Calu3 (cell line): Measurements from ENCODE around the gene C14orf93. TPM values are rescaled to one million over a fixed set of nuclear protein-coding genes. Genes with fewer than 3 reads are reported as not detected.

ENCODE experiments used
- BruUV-seq: library from RNA; stranded (reverse); fragments of 400-500 nt; replicated peaks from 2 replicates; lab custom pipeline; 2021; lab: Mats Ljungman, UMichigan
- CTCF ChIA-PET: fragments of 300-600 bp; sonication (Branson Sonifier 250); formaldehyde crosslinking; loops from one replicate; lab custom pipeline; 2022; ENCODE audit warnings: antibody characterized with exemption; lab: Charles Lee
- DNase-seq: peaks from one replicate; pipeline ENCODE4 v3.0.0; 2022
- H3K27ac Mint-ChIP-seq: one replicate; pipeline ENCODE4 v1.8.0; 2022; ENCODE audit warnings: mixed read lengths; ENCODE audit not compliant: unreplicated experiment
- H3K27me3 Mint-ChIP-seq: one replicate; pipeline ENCODE4 v1.8.0; 2022; ENCODE audit warnings: mixed read lengths; ENCODE audit not compliant: unreplicated experiment
- H3K36me3 Mint-ChIP-seq: one replicate; pipeline ENCODE4 v1.8.0; 2022; ENCODE audit warnings: mild to moderate bottlenecking, moderate library complexity, mixed read lengths; ENCODE audit not compliant: insufficient read depth, unreplicated experiment
- H3K4me1 Mint-ChIP-seq: one replicate; pipeline ENCODE4 v1.8.0; 2022; ENCODE audit warnings: mild to moderate bottlenecking, low read depth, mixed read lengths; ENCODE audit not compliant: unreplicated experiment
- H3K4me3 Mint-ChIP-seq: one replicate; pipeline ENCODE4 v1.8.0; 2022; ENCODE audit warnings: mild to moderate bottlenecking, low read depth, moderate library complexity, mixed read lengths; ENCODE audit not compliant: unreplicated experiment
- H3K9me3 Mint-ChIP-seq: one replicate; pipeline ENCODE4 v1.8.0; 2022; ENCODE audit warnings: low read depth, mixed read lengths; ENCODE audit not compliant: unreplicated experiment
- intact Hi-C: fragments of 100-400 bp; cut with micrococcal nuclease; formaldehyde crosslinking; loops from one replicate; pipeline ENCODE4 v1.10.0; 2022; ENCODE audit not compliant: unreplicated experiment
- total RNA-seq: library from RNA; stranded (reverse); gene quantifications from 2 replicates; pipeline ENCODE4 v1.2.3, GENCODE V29; 2022
- TF ChIP-seq, protein P1 (sequence below): fragments of 200-600 bp; IDR thresholded peaks from one replicate; pipeline ENCODE4 v1.8.0; 2022; ENCODE audit warnings: antibody characterized with exemption; ENCODE audit not compliant: unreplicated experiment

Gene C14orf93
- total RNA-seq, 1 experiment from 2014 or later, result 9.6 TPM

GRCh38 chr14:22981876-22982476 lies 28.0 kb downstream of the C14orf93 start:
- Mint-ChIP-seq H3K27ac (no peak overlapping the region), H3K36me3 (peaks cover 35% of the 10 kb centered on the region), H3K4me3 (no peak overlapping the region), H3K4me1 (peaks cover 33% of the 10 kb centered on the region), H3K27me3 (no peaks in the 10 kb centered on the region), H3K9me3 (no peaks in the 10 kb centered on the region)
- CTCF ChIA-PET, result interaction anchor here (0.8 to 2.6 kb wide), 7 partner anchors 8 to 87 kb away, joined by 3 to 10 read pairs (median 7); partner anchors contain the start of genes CDH24 and PRMT5
- TF ChIP-seq, protein P1, sequence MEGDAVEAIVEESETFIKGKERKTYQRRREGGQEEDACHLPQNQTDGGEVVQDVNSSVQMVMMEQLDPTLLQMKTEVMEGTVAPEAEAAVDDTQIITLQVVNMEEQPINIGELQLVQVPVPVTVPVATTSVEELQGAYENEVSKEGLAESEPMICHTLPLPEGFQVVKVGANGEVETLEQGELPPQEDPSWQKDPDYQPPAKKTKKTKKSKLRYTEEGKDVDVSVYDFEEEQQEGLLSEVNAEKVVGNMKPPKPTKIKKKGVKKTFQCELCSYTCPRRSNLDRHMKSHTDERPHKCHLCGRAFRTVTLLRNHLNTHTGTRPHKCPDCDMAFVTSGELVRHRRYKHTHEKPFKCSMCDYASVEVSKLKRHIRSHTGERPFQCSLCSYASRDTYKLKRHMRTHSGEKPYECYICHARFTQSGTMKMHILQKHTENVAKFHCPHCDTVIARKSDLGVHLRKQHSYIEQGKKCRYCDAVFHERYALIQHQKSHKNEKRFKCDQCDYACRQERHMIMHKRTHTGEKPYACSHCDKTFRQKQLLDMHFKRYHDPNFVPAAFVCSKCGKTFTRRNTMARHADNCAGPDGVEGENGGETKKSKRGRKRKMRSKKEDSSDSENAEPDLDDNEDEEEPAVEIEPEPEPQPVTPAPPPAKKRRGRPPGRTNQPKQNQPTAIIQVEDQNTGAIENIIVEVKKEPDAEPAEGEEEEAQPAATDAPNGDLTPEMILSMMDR, result no peak
- DNase-seq, result no peak
- no TSS peak for BruUV-seq
- intact Hi-C loops, result loop anchor here (2.0 to 5.0 kb wide), 2 partner anchors 51 to 425 kb away; no protein-coding TSS in a partner anchor

GRCh38 chr14:22981090-22981875 lies 28.7 kb downstream of the C14orf93 start:
- BruUV-seq, result no TSS peak
- Mint-ChIP-seq H3K36me3 (peaks cover 40% of the 10 kb centered on the region), H3K4me1 (peaks cover 40% of the 10 kb centered on the region), H3K4me3 (no peak overlapping the region), H3K27me3 (no peaks in the 10 kb centered on the region), H3K27ac (no peak overlapping the region), H3K9me3 (no peaks in the 10 kb centered on the region)
- intact Hi-C loops, result loop anchor here (5.0 kb wide), 1 partner anchor 424 kb away; no protein-coding TSS in a partner anchor
- DNase-seq, result peak; percentile 40
- CTCF ChIA-PET, result interaction anchor here (0.8 to 2.6 kb wide), 5 partner anchors 8 to 81 kb away, joined by 3 to 10 read pairs (median 7); partner anchors contain the start of gene PRMT5
- TF ChIP-seq, protein P1, result no peak

DNA sequence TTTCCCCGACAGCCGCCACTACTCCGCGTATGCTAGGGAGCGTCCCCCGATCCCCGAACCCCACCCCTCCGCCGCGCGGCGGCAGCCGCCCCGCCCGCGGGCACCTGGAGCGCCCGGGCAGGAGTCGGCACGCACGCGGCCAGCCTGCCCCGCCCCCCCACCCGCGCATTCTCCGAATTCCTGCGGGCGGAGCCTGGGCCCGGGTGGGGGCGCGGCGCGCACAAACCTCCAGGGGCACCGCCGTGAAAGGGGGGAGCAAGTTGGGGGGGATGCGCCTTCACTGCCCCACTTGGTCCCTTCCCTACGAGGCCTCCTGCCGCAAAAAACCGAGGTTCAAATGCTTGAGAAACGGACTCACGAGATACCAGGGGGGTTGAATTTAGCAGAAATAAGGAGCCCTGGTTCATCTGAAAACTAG lies 29.3 kb downstream of the C14orf93 start:
- intact Hi-C loops, result loop anchor here (5.0 kb wide), 1 partner anchor 423 kb away; no protein-coding TSS in a partner anchor
- H3K9me3 Mint-ChIP-seq, result no peaks in the 10 kb centered on the region
- H3K27ac Mint-ChIP-seq, result no peak overlapping the region
- no peaks in the 10 kb centered on the region for H3K27me3 Mint-ChIP-seq
- peaks cover 40% of the 10 kb centered on the region for H3K36me3 Mint-ChIP-seq
- H3K4me3 Mint-ChIP-seq, result no peak overlapping the region
- CTCF ChIA-PET, result interaction anchor here (2.3 kb wide), 1 partner anchor 81 kb away, joined by 7 read pairs; no protein-coding TSS in a partner anchor
- BruUV-seq, result no TSS peak
- TF ChIP-seq, protein P1, result no peak
- peak; percentile 64 for DNase-seq
- H3K4me1 Mint-ChIP-seq, result peaks cover 43% of the 10 kb centered on the region

- no peak for DNase-seq
These were observed 30.1 kb downstream of the C14orf93 start for GRCh38 chr14:22979748-22980392.

More at GRCh38 chr14:22979748-22980392, 30.1 kb downstream of the C14orf93 start:
- TF ChIP-seq, protein P1, result no peak
- intact Hi-C loops, result loop anchor here (5.0 kb wide), 1 partner anchor 423 kb away; no protein-coding TSS in a partner anchor
- H3K4me1 Mint-ChIP-seq, result peaks cover 48% of the 10 kb centered on the region
- CTCF ChIA-PET, result no interaction called here
- H3K27ac Mint-ChIP-seq, result peak overlapping the region; percentile 37
- H3K9me3 Mint-ChIP-seq, result no peaks in the 10 kb centered on the region
- peaks cover 35% of the 10 kb centered on the region for H3K36me3 Mint-ChIP-seq
- TSS peak; percentile 52 for BruUV-seq
- H3K4me3 Mint-ChIP-seq, result no peak overlapping the region
- no peaks in the 10 kb centered on the region for H3K27me3 Mint-ChIP-seq
